Hematopoietic multipotent progenitor cell treated with erythropoietin and hydrocortisone succinate and interleukin-3 and kit ligand, for 15 days (in vitro differentiated cells): Measurements from ENCODE around the gene KCNQ4.

Experiments
- DNase-seq: peaks from one replicate; pipeline ENCODE4 v3.0.0-alpha.2; 2015; ENCODE audit warnings: low spot score

Gene KCNQ4

GRCh38 chr1:40777224-40777970, 6.2 kb upstream of the KCNQ4 start:
- DNase-seq, result no peak

- no peak for DNase-seq
Measured at GRCh38 chr1:40780678-40781607, 2.6 kb upstream of the KCNQ4 start.

DNA sequence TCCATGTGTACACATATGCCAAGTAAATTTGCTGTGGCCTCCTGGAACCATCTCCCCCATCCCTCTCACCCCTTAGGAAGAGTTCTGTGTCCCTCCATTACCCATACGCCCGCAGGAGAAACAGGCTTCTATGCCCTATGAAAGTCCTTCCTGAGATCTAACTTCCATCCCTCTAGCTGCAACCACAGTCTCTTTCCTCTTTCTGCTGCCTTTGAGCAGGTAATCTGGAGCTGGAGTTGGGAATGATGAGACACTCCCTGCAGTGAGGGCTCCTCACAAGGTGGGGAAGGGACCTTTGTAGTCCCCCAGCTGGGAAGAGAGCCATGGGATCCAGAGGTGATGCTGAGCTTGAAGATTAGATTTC, 2.0 kb upstream of the KCNQ4 start:
- DNase-seq, result no peak

DNA sequence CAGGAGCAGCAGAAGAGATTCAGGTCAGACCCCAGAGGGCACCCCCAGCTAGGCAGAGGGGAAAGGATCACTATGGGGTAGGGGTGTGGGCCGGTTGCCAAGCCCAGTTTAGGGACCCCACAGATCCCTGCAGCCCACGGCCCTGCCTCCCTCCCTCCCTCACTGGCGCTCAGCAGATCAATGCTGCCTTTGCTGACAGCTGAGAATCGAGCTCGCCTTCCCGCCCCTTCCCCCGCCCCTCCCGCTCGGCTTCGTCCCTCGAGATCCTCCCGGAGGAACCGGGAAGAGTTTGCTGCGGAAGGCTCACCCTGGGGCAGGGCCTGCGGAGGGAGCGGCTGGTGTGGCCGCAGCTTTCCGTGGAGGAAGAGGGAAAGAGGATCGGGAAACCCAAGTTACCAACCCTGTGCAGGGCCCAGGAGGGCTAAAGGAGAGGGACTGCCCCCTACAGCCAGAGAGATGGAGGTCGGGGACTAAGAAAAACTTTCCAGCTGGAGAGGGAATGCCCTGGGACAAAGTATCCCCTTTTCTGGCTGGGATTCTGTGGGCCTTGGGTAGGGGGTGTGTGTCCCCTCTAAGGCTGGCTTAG, 1.1 kb upstream of the KCNQ4 start:
- no peak for DNase-seq

- no peak for DNase-seq
Measured at GRCh38 chr1:40784141-40784770, 669 bp downstream of the KCNQ4 start.

- no peak for DNase-seq
Measured at GRCh38 chr1:40784771-40785151, 1.2 kb downstream of the KCNQ4 start.

DNA sequence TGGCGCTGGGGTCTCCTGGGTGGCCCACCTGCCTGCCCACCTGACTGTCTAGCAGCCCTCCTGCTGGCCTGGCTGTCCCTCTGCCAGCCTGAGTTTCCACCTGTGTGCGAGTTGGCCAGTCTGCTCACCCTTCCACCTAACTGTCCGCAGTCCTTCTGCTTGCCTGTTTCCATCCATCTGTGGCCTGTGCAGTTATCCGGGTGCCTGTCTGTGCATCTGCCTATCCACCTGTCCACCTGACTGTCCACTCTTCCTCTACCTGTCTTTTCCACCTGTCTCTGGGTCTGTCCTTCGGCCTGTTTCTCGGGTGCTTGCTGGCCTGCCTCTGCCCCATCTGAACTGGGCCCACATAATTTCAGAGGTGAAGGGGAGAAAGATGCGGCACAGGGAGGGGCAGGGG, 1.9 kb downstream of the KCNQ4 start:
- DNase-seq, result no peak

- DNase-seq, result no peak
Measured at GRCh38 chr1:40786171-40786994, 2.8 kb downstream of the KCNQ4 start.

DNA sequence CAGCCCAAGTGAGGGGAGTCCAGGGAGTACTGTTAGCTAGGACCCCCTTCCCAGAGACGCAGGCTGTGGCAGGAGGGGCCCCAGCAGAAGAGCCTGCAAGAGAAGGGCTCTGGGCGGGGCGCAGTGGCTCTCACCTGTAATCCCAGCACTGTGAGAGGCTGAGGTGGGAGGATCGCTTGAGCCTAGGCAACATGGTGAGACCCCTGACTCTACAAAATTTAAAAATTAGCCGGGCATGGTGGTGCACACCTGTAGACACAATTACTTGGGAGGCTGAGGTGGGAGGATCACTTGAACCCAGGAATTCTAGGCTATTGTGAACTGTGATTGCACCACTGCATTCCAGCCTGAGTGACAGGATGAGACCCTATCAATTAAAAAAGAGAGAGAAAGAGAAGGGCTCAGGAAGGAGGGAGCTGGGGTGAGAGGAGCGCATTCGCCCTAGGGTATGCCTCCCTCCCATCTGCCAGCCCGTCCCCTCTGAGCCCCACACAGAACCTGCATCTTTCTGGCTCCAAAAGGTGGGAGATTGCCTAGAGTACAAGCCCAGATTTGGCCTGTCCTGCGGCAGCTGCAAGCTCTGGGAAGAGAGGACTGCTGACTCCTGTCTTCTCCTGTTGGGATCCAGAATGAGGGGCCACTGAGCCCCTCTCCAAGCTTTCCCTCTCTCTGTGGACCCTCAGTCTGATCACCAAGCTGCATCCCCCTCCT, 3.6 kb downstream of the KCNQ4 start:
- DNase-seq, result no peak

DNA sequence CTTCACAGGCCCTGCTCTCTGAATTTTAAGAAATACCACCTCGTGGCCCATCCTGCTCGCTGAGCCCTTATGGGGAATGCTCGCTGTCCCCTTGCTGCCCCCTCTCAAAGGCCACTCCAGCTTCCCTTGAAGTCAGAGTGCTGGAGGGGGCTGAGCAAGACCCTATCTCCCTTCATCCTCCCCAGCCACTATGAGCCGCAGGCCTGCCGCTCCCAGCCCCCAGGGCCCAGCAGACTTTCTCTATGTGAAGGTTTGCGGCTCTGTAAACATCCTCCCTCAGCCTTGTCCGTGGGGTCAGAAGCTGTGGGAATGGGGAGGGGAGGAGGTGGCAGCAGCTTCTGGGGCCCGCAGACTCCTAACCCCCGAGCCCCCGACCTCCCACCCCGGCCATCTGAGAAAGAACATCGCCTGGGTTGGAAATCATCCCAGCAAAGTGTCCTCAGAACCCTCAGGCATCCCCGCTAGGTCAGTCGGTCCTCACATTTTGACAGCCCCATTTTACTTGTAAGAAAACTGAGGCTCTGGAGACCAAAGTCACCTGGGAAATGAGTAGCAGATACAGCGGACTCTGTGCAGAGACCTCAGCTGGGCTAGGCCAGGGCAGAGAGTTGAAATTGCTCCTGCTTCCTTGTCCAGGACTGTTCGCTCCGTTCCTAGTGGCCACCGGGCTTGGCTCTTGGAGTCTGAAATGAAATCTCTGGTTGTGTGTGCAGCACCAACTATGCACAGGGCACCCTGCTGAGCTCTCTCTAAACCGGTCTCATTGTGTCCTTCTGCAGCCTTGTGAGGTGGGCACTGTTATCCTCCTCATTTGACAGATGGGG, 4.4 kb downstream of the KCNQ4 start:
- DNase-seq, result no peak

DNA sequence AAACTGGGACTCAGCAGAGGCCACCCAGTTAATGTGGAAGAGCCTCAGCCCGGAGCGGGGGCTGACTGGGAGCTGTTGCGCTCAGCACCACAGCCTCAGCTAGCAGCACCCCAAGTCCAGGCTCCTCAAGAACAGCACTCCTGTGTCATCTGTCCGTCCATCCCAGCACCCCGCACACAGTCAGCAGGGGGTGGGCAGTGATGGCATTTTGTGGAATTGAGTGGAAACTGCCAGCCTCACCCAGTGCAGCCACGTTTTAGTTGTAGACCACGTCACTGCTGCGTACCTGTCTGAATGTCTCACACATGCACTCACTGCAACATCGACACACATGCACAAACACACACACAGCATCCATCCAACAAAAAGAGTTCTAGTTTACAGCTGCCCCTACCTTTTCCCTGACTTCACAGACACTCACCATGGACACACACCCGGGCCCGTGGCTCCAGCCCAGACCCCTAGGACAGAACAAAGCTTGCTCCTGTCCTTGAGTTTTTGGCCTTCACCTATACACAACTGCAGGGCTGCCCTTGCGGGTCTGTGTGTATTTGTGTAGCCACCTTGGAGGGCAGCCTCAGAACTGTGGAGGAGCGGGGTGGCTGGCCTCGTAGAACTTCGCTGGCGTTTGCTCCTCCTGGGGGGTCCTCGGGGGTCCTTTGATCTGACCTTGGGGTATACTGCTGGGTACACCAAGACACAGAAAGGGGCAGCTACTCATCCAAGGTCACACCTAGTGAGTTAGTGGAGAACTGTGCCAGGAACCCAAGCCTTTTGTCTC, 5.2 kb downstream of the KCNQ4 start:
- no peak for DNase-seq

DNA sequence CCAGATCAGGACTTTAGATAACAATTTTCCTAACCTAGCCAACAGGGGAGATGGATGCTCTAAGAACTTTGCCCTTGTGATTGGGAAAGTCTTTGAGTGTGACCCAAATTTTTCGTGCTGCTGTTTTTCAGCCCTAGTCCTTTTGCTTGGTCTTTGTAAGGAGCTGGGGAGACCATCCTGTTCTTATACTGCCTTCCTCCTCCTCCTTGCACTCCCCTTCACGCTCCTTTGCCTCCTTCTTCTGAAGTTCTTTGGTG, 5.7 kb downstream of the KCNQ4 start:
- DNase-seq, result no peak

DNA sequence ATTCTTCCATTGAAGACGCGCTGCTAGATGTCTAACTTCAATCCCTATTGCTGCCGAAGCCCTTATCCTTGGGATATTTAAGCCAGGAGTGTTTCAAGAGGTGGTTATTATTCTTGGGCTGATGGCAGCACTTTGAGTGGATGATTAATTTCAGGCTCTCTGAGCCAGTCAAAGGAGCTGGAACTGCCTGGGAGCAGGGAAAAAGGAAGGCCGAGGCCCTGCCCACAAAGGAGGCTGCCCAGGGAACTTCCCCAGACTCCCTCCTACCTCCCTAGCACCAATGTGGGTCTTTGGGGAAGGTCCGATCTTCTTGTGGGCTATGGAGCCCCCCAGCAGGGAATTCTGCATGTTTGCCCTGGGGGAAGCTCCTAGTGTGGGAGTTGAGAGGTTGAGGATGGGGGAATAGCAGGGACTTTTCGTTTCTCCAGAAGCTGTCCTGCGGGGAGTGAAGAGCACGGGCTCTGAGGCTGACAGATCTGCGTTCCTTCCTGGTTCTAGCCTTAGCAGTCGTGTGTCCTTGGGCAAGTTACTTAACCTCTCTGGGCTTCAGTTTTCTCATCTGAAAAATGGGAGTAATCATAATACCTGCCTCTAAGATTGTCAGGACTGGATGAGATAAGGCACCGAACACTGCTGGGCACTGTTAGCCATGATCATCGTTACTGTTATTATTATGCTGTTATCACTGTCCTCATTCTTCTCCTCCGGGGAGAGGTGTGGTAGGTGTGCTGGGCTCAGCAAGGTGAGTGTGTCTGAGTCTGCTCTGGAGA, 6.3 kb downstream of the KCNQ4 start:
- DNase-seq, result no peak

DNA sequence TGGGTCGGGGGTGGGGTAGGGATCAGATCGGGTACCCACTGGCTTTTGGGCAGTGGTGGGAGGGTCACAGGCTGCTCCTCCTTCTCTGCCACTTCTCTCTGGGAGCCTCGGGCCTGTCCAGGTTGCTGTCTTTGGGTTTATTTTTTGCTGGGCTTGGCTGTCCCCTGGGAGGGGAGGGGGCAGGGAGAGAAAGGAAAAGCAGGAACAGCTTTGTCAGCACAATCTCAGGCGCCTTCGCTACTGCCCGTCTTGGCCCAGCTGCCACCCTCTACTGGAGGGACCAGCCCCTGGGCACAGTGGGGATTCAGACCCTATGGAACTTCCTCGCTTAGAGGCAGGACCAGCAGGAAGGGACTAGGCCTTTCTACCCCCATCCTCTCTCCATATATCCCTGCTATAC, 8.4 kb downstream of the KCNQ4 start:
- no peak for DNase-seq

DNA sequence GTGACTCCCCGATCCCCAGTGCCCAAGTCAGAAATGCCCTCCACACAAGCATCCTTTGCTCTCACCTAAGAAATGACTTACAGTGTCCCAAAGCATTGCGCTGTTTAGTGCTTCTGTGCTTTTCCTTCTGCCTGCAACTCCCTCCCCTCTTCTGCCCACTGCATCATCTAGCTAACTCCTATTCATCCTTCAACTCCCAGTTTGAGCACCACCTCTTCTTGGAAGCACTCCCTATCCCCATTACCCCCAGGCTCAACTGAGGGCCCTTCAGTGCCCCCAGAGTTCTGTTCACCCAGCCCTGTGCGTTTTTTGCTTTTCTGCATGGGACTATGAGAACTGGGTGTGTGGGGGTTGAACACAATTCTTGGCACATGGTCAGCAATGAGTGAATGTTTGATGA, 10.0 kb downstream of the KCNQ4 start:
- DNase-seq, result no peak

- DNase-seq, result no peak
Measured at GRCh38 chr1:40794048-40794447, 10.5 kb downstream of the KCNQ4 start.

DNA sequence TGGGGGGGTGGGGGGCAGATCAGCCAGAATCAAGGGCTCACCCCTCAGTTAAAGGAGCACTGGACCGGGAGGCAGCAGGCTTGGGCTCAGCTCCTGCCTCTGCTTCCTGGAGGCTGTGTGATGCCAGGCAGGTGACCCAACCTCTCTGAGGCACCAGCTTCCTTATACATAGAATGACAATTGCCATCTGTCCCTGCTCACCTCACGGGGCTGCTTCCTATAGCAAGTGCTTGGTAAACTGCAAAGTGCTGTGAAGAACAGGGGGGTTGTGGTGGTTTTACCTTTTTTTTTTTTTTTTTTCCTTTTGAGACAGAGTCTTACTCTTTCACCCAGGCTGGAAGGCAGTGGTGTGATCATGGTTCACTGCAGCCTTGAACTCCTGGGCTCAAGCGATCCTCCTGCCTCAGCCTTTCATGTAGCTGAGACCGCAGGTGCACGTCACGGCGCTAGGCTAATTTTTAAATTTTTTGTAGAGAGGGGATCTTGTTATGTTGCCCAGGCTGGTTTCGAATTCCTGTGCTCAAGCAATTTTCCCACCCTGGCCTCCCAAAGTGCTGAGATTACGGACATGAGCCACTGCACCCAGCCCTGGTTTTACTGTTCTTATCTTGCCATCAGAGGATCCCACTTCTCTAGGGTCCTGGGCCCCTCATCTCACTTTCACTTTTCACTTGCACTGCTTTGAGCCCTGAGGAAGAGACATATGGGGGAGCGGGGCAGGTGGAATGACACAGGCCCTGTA, 11.6 kb downstream of the KCNQ4 start:
- no peak for DNase-seq
